Forelimb muscle (tissue), 1 donor: ENCODE measurements around the gene ANKRD10. TPM values are rescaled to one million over a fixed set of nuclear protein-coding genes. Genes with fewer than 3 reads are reported as not detected.

ENCODE experiments used
- DNase-seq: peaks from one replicate; pipeline ENCODE4 v3.0.0-alpha.2; 2013; ENCODE audit warnings: low read depth
- polyA plus RNA-seq: library from polyadenylated mRNA; unstranded; fragments of 120-200 nt; gene quantifications from one replicate; pipeline ENCODE4 v1.2.1, GENCODE V29; 2013; ENCODE audit not compliant: insufficient read length

The ANKRD10 gene
- polyA plus RNA-seq, 1 donor = 266 TPM

DNA sequence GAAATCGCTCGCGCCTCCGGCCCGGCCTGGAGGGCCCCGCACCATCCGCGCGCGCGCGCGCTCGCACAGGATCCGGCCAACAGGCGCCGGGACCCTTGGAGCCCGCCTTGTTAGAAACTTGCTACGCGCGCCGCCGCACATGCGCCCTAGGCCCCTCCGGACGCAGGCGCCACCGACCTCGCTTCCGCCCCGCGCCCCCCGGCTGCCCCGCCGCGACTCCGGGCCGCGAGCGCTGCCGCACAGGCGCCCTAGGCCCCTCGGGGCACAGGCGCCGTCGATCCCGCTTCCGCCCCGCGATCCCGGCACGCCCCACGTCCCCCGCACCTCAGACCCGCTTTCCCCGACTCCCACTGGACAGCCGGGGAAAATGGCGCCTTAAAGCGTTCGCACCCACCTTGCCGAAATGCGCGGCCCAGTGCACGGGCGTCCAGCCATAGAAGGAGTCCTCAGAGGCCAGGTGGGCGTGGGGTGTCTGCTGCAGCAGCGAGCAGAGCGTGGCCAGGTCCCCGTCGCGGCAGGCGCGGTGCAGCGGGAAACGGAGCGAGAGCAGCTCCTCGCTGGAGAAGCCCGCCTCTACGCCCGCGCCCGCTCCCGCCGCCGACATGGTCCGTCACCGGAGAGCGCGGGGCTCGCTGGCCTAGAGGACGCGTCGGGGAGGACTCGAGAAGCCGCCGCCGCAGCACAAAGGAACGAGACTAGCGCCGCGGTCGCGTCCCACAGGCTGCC lies 375 bp downstream of the ANKRD10 start:
- DNase-seq = no peak

DNA sequence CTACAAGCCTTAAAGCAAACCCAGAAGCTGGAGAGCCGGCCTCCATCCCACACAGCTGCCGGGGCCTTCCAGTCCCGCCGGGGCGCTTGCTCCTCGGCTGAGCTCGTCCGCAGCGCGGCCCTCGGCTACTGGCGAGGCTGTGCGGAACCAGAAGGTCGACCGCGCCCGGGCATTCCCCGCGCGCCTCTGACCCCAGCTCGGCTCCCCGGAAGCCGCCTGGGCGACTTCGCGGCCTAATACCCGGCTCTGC lies 863 bp downstream of the ANKRD10 start:
- no peak for DNase-seq

DNA sequence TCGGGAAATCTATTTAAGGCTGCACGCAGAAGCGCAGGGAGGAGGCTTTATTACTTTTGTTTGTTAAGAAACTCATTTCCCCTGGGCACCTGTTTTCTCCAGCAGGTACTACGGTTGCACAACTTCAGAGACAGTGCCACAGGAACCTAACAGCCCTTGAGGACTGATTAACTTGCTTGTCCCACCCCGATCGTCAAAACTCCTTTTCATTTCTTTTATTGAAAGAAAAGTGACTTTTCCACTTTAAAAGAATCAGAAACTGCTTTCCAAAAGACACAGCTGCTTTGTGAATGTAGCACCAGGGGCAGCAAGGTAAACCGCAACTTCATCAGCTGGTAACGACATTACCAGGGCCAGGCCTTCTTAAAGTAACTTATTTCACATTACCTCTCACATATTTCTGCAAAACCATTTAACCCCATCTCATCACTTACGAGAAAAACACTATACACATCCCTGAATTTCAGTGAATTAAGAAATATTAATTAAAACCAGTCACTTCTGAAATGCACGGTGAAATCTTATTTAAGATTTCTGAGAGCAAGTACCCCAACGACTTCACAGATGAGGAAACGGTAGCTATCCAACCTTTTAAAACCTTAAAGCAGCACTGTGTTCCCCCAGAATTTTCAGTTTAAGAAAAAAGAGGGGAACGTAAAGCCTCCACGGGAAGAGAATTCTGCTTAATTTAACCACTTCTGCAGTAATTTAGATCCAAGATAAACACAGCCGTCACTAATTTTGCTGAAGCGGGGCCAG lies 1.4 kb downstream of the ANKRD10 start:
- no peak for DNase-seq

- DNase-seq = no peak
Observed at GRCh38 chr13:110912651-110913051, 2.2 kb downstream of the ANKRD10 start.

DNA sequence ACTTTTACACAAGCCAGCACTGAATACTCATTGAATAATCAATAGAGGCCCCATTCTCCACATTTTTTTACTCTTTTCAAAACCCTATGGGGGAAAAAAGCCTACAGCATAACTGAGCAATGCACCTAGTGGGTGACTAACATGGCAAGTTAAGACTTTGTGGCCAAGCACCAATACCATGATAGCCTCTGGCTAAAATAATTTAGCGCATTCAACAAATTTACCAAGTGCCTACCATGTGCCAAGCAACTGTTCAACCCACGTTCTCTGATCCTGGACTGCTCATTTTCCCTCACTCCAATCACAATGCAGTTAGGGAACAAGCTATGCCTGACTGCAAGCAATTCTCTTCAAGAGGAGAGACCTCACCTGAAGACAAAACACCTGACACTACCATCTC lies 3.0 kb downstream of the ANKRD10 start:
- DNase-seq = no peak

DNA sequence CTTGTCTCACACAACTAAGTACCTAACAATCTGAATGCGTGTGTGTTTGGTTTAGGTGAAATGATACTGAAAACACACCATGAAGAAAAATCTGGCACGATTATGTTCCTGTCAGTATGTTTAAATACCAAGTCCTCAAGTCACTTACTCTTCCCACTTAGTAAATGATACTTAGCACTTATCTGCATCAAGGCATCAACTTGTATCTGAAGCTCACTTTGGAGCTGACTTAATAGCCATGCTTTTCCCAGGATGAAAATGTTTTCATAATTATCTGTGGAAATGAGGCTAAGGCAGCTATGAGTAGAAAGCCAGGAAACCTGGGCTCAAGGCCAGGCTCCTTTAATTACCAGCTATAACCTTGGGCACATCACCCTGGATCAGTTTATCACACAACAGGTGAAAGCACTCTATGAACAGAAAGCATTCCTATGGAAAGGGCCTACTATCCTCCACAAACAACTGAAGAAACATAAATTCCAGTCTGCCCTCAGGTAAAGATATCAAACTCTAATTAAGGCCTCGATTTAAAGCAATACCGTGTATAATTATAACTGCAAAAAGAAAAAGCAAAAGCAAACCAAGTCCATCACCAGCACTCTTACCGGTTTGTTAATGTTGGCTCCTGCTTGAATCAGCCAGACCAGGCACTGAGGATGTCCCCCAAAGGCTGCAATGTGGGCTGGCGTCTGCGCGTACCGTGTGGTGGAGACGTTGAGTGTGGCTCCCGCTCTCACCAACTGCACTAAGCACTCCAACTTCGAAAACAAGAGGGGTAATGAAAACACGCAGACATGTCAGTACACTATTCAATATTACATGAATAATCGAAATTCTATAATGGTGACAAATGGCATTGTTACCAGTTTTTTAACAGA lies 4.6 kb downstream of the ANKRD10 start:
- no peak for DNase-seq

DNA sequence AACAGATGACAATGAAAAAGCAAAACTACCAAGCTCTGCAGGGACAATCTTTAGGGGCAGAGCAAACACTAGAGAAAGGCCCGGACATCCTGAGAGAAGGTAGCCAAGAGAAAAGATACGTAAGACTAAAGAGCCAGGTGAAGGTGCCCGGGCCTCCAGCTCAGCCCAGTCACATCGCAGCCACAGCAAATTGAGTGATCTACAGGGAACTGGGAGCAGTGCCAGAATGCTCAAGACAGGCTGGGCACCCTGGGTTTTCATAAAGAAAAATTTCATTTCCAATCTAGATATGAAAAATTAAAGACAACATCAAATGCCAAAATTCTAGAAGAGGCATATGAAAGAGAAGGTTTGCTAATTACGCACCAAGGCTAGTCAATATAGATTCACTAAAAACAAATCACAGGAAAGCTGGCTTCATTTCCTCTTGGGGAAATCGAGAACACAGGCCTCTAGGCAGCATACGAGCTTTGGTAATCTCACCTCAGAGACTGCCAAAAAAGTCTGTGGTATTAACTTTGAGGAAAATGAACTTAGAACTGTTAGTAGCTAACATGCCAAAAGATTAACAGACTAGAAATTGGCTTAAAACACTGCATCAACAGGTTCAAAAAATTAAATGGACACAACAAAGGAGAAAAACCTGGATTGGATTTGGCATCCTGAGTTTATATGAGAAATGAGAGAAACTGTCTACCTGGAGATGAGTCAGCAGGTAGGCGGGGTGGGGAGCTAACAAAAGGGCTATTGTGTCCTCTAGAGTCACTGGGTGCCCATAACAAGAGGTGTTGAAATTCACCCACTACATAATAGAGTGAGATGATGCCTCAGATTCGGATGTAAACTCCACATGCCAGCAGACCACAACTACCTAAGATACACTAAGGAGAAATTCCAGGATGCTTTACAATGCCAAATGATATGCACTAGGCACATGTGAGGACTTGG lies 6.6 kb downstream of the ANKRD10 start:
- no peak for DNase-seq

GRCh38 chr13:110907301-110907700 lies 7.6 kb downstream of the ANKRD10 start:
- no peak for DNase-seq

GRCh38 chr13:110904748-110905147 lies 10.1 kb downstream of the ANKRD10 start:
- no peak for DNase-seq

GRCh38 chr13:110902370-110902769 lies 12.5 kb downstream of the ANKRD10 start:
- DNase-seq = no peak

GRCh38 chr13:110897521-110897920 lies 17.3 kb downstream of the ANKRD10 start:
- no peak for DNase-seq

DNA sequence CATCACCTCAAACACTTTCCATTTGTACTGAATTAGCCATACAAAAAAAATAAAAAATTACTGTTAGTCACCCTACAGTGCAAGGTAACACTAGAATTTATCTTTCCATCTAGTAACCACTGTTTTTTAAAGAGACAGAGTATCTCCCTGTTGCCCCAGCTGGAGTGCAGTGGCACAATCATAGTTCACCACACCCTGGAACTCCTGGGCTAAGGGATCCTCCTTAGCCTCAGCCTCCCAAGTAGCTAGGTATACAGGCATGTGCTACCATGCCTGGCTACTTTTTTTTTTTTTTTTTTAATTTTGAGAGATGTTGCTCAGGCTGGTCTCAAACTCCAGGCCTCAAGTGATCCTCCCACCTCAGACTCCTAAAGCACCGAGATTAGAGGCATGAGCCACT lies 17.9 kb downstream of the ANKRD10 start:
- no peak for DNase-seq

DNA sequence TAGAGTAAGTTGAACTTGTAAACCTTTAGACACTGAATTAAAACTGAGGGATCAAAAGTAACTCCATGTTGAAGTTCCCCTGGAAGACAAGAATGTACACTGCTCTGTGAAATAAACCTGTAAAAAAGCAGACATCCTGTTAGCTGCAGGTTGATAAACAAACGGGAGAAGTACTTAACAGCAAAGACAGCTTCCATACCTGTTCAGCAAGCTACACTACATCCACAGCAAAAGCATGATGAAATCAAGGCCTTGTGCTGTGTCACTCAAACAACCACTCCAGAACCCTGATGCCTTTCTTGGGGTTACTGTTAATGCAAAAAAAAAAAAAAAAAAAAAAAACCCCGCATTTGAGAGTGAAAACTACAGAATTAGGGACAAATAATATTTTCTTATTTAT lies 20.8 kb downstream of the ANKRD10 start:
- no peak for DNase-seq

- DNase-seq = no peak
Observed at GRCh38 chr13:110893571-110893970, 21.3 kb downstream of the ANKRD10 start.

DNA sequence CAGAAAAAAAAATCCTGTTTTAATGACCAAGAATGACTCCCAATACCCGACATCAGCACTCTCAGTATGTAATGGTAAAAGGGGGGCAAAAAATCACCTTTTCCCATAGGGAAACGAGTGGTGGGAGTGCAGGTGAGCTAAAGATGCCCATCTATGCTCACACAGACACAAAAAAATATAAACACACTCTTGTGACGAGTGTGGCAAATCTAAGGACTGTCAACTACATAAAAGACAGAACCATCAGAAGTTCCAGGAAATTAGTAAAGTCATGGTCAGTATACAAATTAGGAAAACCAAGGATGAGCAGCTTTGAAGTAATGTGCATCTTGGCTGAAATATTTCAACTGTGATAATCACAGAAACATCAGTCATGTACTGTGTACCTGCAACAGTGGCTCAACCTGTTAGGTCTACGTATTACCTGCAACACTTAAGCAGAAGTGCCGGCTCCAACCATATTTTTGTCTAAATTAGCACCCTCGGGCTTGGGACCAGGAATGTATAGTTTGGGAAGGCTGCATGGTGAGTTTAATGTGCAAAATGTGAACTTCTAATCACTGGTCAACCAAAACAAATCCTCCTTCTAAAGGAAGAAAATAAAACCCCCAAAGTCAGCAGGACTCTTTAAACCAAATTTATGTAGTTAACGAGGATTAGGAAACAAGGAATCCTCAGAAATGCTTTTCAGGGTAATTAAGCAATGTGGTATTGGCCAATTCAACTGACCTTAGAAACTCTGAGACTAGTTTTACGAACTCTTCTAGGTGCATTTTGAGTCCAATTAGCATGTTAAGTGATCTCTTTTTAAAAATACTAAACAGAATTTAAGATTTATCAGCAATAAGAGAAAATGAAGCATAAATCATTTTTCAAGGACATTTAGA lies 24.3 kb downstream of the ANKRD10 start:
- DNase-seq = no peak

GRCh38 chr13:110888390-110888789 lies 26.5 kb downstream of the ANKRD10 start:
- DNase-seq = no peak

GRCh38 chr13:110887597-110888333 lies 27.1 kb downstream of the ANKRD10 start:
- no peak for DNase-seq

DNA sequence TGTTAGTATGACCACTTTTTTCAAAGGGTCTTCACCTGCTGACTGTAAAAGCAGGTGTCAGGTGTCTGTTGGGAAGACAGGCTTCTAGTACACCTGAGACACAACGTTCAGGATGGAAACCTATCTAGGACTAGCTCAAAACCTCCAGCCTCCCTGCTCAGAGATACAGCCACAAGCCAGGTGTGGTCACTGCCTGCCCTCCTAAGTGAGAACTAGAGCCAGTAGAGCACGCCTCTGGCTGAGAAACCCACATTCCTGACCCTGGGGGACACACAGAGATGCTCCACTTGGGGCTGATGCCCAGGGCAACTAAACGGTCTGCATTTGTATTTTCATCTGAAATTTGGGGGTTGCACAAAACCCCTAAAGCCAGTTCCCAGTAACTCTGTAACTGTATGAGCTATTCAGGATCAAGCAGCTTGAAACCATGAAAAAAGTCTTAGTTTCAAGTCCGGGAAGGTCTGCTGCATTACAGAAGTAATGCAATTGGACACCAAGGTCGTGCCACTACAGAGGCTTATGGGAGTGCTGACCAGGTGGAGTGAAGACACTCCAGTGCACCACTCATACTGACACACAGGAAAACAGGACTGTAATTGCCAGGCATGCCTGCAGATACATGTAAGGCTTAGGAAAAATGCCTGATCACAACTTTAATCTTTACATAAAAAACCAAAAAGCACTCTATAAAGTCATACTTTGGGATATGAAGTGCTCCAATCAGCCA lies 27.8 kb downstream of the ANKRD10 start:
- DNase-seq = no peak
